HG02588 (cell line): ENCODE results near the gene MYL5.
"Not testable (repeated sequence)": the region's sequence is repeated elsewhere in the genome, so short reads cannot be mapped to it uniquely, and the experiment has no call there.

Experiments used
- ATAC-seq: cut with Tn5 transposase; IDR thresholded peaks from one replicate; pipeline ENCODE4 v1.9.1; 2021; ENCODE audit warnings: mild to moderate bottlenecking, moderate library complexity; ENCODE audit not compliant: unreplicated experiment

Gene MYL5

GRCh38 chr4:669806-670559 is 4.4 kb upstream of the MYL5 start:
- ATAC-seq = not testable (repeated sequence)

- no peak for ATAC-seq
These were observed 2.6 kb upstream of the MYL5 start for GRCh38 chr4:671769-672168.

- ATAC-seq = no peak
These were observed 822 bp upstream of the MYL5 start for GRCh38 chr4:673349-674091.

GRCh38 chr4:675036-675882 is 917 bp downstream of the MYL5 start:
- ATAC-seq = peak; percentile 4

DNA sequence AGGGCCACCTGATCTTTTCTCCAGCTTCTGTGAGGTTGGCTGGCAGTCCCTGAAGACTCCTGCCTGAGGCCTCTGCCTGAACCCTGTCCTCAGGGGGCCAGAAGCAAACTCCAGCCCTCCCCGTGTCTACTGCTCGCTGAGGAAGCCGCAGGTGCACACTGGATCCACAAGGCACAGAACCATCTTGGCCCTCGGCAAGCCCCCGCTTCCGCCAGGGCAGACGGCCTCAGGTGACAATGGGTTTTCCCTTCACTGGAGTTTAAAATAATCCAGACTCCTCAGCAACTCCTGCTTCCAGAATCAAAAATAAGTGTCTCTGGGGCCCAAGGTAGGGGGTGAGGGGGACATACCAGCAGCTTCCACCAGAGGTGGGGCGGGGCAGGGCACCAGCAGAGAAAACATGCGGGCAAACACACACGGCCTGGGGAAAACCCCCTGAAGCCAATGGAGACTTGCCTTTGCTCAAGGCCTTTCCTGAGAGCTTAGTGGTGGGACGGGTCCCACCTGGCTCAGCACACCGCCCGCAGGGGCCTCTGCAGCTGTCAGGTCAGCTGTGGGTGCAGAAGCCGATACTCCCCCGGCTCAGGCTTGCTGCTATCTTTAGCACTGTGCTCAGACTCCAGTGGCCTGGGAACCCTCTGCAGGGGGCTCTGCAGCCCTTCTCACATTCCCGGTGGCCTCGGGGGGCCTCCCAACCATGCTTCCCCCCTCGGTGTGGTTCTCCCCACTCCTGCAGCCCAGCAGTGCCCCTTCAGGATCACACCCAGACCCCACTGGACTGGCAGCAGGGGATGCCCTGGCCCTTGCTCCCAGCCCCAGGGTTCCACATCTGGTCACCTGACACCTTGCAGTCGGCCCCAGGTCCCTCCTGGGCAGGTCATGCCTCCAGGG is 1.9 kb downstream of the MYL5 start:
- ATAC-seq = no peak

DNA sequence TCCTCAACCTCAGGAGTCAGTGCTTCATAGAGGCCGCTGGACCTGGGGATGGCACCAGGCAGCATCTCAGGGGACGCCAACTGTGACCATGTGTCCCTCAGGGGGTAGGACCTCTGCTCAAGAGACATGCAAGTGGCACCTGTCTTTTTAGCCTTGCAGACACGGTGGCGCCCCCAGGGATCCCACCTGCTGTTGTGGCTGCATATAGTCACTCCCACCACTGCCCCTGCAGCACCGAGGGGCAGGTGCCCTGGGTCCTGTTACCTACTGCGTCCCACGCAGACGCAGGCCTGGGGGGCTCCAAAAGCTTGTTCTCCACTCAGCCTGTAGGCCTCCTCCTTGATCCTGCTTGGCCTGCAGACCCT is 2.5 kb downstream of the MYL5 start:
- no peak for ATAC-seq

DNA sequence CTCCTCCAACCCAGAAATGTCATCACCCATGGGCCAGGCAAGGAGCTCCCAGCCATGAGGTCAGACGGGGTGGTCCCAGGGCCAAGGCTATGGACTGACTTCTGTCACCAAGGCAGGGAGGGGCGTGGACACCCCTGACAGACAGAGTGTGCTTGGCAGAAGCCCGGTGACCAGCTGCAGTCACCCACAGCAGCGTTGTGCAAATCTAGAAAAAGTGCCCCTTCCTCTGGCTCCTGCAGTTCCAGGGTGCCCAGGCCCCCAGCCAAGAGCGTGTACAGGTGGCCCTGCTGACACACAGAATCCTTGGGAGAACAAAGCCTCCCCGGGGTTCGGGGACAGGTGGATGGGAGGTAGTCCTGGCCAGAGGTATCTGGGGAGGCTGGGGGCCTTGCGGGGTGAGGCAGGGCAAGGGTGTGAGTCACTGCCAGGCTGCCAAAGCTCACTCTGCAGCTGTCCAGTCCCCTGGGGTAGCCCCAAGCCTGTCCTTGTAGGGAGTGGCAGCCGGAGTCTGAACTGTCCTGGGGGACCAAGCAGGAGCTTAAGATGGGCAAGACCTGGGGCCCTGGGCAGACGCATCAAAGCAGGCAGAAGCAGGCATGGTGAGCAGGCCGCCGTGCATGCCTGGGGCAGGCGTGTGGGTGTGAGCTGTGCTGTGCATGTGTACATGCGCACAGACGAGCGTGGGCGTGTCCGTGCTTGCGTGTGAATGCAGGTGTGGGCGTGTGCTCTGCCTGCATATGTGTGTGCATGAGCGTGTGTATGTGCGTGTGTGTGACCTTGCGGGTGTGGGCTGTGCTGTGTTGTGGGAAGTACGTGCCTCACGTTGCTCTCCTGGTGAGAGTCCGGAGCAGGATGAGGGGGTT is 3.3 kb downstream of the MYL5 start:
- ATAC-seq = no peak

GRCh38 chr4:678331-679103 is 4.2 kb downstream of the MYL5 start:
- no peak for ATAC-seq

DNA sequence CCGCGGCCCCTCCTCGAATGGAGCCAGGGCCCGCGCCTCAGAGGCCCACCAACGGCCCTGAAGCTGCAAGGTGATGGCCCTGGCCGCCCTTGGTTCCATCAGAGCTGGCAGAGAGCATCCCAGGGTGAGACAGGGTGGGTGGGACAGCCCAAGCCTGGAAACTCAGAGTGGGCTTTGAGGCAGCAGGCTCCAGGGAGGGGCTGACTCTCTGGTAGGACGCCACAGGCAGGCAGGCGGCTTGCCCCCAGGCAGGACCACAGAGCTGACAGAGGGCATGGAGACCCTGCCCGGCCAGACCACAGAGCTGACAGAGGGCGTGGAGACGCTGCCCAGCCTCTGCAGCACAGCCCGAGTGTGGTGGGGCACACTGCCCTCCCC is 4.8 kb downstream of the MYL5 start:
- ATAC-seq = no peak

DNA sequence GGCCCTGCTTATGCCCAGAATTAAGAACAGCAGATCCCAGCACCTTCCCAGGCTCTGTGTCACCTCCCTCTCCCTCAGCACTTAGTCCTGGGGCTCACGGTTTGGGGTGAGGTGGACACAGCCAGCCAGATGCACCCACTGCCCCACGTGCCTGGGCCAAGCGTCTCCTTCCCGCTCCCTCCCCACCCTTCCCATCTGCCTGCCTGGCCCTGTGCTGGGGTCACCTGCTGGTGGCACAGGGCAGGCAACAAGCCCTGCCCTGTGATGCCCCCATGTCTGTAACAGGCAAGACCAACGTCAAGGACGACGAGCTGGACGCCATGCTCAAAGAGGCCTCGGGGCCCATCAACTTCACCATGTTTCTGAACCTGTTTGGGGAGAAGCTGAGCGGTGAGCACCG is 5.3 kb downstream of the MYL5 start:
- ATAC-seq = no peak

- no peak for ATAC-seq
These were observed 5.7 kb downstream of the MYL5 start for GRCh38 chr4:680091-680490.

DNA sequence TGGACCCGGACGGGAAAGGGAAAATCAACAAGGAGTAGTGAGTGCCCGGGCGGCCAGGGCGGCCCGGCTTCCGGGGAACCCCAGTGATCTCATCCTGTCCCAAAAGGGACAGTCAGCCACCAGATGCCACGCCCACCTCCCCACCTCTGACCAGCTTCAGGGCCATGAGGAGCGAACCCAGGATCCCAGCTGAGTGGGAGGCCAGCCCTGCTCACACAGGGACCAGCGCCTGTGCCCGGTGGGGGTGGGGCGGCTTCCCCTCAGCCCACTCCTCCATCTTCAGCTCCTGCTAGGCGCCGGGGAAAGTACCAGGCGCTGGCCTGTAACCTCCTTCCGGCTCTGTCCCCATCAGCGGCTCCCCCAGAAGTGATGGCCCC is 6.2 kb downstream of the MYL5 start:
- no peak for ATAC-seq

DNA sequence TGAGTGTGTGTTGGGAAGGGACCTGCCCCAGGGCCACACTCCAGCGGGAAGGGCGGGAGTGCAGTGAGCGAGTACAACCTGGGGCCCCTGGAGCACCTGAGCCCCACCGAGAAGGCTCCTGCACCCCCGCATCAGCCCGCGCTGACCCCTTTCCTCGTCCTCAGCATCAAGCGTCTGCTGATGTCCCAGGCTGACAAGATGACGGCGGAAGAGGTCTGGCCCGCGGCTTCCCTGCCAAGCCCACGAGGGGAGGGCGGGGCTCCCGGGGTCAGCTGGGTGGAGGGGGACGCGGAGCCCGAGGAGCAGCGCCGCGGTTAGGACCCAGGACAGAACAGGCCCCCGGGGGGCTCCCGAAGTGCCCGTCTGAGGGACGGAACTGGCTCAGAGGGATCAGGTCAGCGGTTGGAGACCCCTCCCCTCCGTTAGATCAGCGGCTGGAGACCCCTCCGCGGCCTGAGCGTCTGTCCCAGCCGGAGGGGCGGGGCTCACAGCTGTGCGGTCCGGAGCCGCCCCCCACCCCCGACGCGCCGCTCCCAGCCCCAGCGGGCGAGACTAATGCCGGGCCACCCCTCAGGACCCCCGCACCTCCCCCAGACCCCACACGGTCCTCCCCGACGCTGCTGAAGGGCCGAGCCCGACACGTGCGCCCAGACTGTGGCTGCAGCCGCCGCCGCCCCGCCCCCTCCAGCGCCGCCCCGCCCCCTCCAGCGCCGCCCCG is 6.7 kb downstream of the MYL5 start:
- no peak for ATAC-seq

DNA sequence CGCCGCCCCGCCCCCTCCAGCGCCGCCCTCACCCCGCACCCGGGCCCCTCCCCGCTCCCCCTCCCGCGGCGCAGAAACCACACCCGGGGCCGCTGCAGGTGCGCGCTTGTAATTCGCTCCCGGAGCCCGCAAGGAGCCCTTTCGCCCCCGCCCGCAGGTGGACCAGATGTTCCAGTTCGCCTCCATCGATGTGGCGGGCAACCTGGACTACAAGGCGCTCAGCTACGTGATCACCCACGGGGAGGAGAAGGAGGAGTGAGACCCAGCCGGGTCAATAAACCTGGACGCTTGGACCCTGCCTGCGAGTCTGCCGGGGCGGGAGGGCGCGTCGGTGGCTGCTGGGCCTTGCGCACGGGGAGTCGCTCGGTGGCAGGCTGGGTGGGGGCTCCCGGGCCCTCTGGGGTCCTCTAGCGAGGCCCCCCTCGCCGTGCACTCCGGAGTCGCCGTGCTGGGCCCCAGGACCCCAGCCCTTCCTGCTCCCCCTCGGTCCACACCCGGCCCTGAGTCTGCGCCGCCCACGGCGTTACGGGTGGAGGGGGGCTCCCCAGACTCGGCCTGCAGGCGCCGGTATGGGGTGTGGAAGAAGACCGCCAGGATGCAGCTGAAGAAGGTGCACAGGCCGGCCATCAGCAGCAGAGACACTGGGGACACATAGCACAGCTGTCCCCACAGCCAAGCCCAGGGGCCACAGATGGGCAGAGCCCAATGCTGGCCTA is 7.6 kb downstream of the MYL5 start:
- no peak for ATAC-seq

GRCh38 chr4:682490-683172 is 8.3 kb downstream of the MYL5 start:
- ATAC-seq = no peak

DNA sequence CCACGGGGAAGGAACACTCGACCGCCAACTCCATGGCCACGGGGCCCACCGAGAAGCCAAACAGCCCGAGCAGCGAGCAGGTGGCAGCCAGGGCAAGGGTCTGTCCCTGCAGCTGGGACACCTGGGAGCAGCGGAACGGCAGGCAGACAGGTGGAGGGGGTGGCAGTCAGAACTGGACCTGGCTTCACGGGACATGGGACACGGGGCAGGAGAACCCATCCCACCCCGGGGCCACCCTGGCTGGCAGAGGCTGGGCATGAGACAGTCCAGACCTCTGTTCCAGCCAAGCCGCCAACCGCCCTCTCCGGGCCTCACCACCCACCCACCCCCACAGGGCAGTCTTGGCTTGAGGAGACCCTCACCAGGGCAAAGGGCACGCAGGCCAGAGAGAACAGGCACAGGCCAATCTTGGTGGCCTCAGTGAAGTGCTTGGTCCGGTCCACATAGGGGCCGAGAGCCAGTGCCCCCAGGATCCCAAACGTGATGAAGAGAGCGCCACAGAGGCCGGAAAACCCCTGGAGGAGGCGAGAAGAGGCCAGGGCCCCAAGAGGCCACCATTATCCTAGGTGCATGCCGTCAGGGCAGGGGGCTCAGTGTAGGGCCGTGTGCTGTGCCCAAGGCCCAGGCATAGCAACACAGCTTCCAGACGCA is 9.0 kb downstream of the MYL5 start:
- ATAC-seq = no peak
